GM12878 (cell line): ENCODE measurements around the gene GHDC. TPM values are rescaled to one million over a fixed set of nuclear protein-coding genes. Genes with fewer than 3 reads are reported as not detected.

ENCODE experiments used
- ATF7 ChIP-seq: fragments of 450-650 bp; IDR thresholded peaks from 2 replicates; pipeline ENCODE4 v1.6.1; 2016; ENCODE audit warnings: low read depth, mild to moderate bottlenecking
- CBFB ChIP-seq: IDR thresholded peaks from 2 replicates; pipeline ENCODE4 v1.6.1; 2016; ENCODE audit warnings: antibody characterized with exemption, low read depth
- GABPA ChIP-seq: IDR thresholded peaks from 2 replicates; pipeline ENCODE4 v1.6.1; 2014; ENCODE audit warnings: antibody characterized with exemption, low read depth, mild to moderate bottlenecking, inconsistent platforms
- MYC ChIP-seq: IDR thresholded peaks from 2 replicates; pipeline ENCODE4 v1.6.1; 2011; ENCODE audit warnings: mild to moderate bottlenecking, low read length, moderate library complexity, inconsistent platforms; ENCODE audit not compliant: insufficient read depth, insufficient replicate concordance, insufficient read length, severe bottlenecking
- NFYA ChIP-seq: IDR thresholded peaks from 2 replicates; pipeline ENCODE4 v1.6.1; 2011; ENCODE audit warnings: low read depth, mild to moderate bottlenecking, low read length, improper control_type of control experiment, borderline replicate concordance
- NFYB ChIP-seq: IDR thresholded peaks from 2 replicates; pipeline ENCODE4 v1.6.1; 2011; ENCODE audit warnings: low read depth, mild to moderate bottlenecking, low read length, improper control_type of control experiment, moderate library complexity; ENCODE audit not compliant: insufficient read depth
- NKRF ChIP-seq: fragments of 450-650 bp; conservative IDR thresholded peaks from 2 replicates; pipeline ENCODE4 v1.6.1; 2017; ENCODE audit warnings: mild to moderate bottlenecking, moderate library complexity
- NR2F1 ChIP-seq: fragments of 450-650 bp; conservative IDR thresholded peaks from 2 replicates; pipeline ENCODE4 v1.6.1; 2017; ENCODE audit warnings: mild to moderate bottlenecking
- NRF1 ChIP-seq: conservative IDR thresholded peaks from 2 replicates; pipeline ENCODE4 v1.6.1; 2011; ENCODE audit warnings: mild to moderate bottlenecking, low read depth, low read length, improper control_type of control experiment
- POLR2A ChIP-seq: IDR thresholded peaks from 2 replicates; pipeline ENCODE4 v1.6.1; 2011; ENCODE audit warnings: low read depth, mild to moderate bottlenecking, low read length
- POLR2AphosphoS2 ChIP-seq: IDR thresholded peaks from 2 replicates; pipeline ENCODE4 v1.6.1; 2011; ENCODE audit warnings: low read depth, mild to moderate bottlenecking, low read length, improper control_type of control experiment, moderate library complexity
- POLR2AphosphoS5 ChIP-seq: IDR thresholded peaks from 2 replicates; pipeline ENCODE4 v1.6.1; 2011; ENCODE audit warnings: mild to moderate bottlenecking, low read length, inconsistent platforms
- PRDM15 ChIP-seq: fragments of 450-650 bp; formaldehyde crosslinking; IDR thresholded peaks from 2 replicates; pipeline ENCODE4 v1.4.0; 2020; ENCODE audit warnings: mild to moderate bottlenecking, moderate library complexity
- RELA ChIP-seq: fragments of 450-650 bp; IDR thresholded peaks from 2 replicates; pipeline ENCODE4 v1.8.0; 2014; ENCODE audit warnings: borderline replicate concordance; ENCODE audit not compliant: partially characterized antibody
- RUNX3 ChIP-seq: IDR thresholded peaks from 2 replicates; pipeline ENCODE4 v1.6.1; 2012; ENCODE audit warnings: low read length, inconsistent platforms
- SPI1 ChIP-seq: IDR thresholded peaks from 2 replicates; pipeline ENCODE4 v1.6.1; 2011; ENCODE audit warnings: low read depth, mild to moderate bottlenecking, low read length, moderate library complexity, borderline replicate concordance; ENCODE audit not compliant: insufficient read depth
- SUZ12 ChIP-seq: fragments of 200-600 bp; sonication (generic); IDR thresholded peaks from one replicate; pipeline ENCODE4 v1.6.1; 2018; ENCODE audit warnings: antibody characterized with exemption, mild to moderate bottlenecking; ENCODE audit not compliant: unreplicated experiment
- WRNIP1 ChIP-seq: IDR thresholded peaks from 2 replicates; pipeline ENCODE4 v1.6.1; 2011; ENCODE audit warnings: low read depth, low read length, improper control_type of control experiment, borderline replicate concordance
- YBX1 ChIP-seq: fragments of 450-650 bp; IDR thresholded peaks from 2 replicates; pipeline ENCODE4 v1.6.1; 2016; ENCODE audit warnings: antibody characterized with exemption
- YY1 ChIP-seq: IDR thresholded peaks from 2 replicates; pipeline ENCODE4 v1.6.1; 2011; ENCODE audit warnings: low read depth, mild to moderate bottlenecking, low read length
- polyA plus RNA-seq, 11 experiments: library from polyadenylated mRNA; depleted of rRNA in 4 of 11; unstranded in 6 of 11; stranded (reverse) in 5 of 11; fragments of >200 nt; fragmentation: Nextera tagmentation in 4 of 11; fragmentation: Illumina TruSeq in 1 of 11; extraction: Ambion mirVana in 4 of 11; extraction: Trizol in 1 of 11; gene quantifications; 1 replicate in 1 of 11; 2 replicates in 10 of 11; pipeline versions ENCODE4 v1.2.1 to v1.2.3, GENCODE V29; 2011 to 2016; ENCODE audit warnings: inconsistent platforms in 2 of 11, missing spikeins in 2 of 11, low read depth in 1 of 11
- total RNA-seq, 4 experiments: library from RNA; depleted of rRNA in 3 of 4; stranded (reverse); fragments of >200 nt in 3 of 4; fragmentation: Illumina TruSeq in 1 of 4; extraction: Trizol in 1 of 4; gene quantifications; 2 replicates each; pipeline versions ENCODE4 v1.2.1 to v1.2.3, GENCODE V29; 2013 to 2021
- TF ChIP-seq, protein P1 (sequence below): IDR thresholded peaks from 2 replicates; pipeline ENCODE4 v1.6.1; 2011; ENCODE audit warnings: borderline replicate concordance, low read depth, mild to moderate bottlenecking, moderate library complexity, low read length; ENCODE audit not compliant: insufficient read depth, poor library complexity, severe bottlenecking
- TF ChIP-seq, protein P2 (sequence below): IDR thresholded peaks from 2 replicates; pipeline ENCODE4 v1.6.1; 2011; ENCODE audit warnings: low read depth, low read length, improper control_type of control experiment, borderline replicate concordance

Gene GHDC
- total and polyA plus RNA-seq, 10 of the 15 experiments (the other 5 are each of a cell fraction or from before 2014, with no cell fraction given), result 0.72 to 20.6 (median 12.9) TPM

- TF ChIP-seq, protein P1, sequence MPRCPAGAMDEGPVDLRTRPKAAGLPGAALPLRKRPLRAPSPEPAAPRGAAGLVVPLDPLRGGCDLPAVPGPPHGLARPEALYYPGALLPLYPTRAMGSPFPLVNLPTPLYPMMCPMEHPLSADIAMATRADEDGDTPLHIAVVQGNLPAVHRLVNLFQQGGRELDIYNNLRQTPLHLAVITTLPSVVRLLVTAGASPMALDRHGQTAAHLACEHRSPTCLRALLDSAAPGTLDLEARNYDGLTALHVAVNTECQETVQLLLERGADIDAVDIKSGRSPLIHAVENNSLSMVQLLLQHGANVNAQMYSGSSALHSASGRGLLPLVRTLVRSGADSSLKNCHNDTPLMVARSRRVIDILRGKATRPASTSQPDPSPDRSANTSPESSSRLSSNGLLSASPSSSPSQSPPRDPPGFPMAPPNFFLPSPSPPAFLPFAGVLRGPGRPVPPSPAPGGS, result no peak
- no peak for TF ChIP-seq NFYA
- TF ChIP-seq NFYB, result no peak
- TF ChIP-seq CBFB, result 0 out of 2 replicates have a peak, but pooled peaks have one; percentile 23
- TF ChIP-seq POLR2AphosphoS5, result peak; percentile 77
- no peak for TF ChIP-seq PRDM15 (CRISPR knock-in tag)
- no peak for TF ChIP-seq SUZ12
- TF ChIP-seq GABPA, result peak; percentile 73; the same call in 1 of the 2 replicates
- TF ChIP-seq MYC, result no peak
- TF ChIP-seq, protein P2, sequence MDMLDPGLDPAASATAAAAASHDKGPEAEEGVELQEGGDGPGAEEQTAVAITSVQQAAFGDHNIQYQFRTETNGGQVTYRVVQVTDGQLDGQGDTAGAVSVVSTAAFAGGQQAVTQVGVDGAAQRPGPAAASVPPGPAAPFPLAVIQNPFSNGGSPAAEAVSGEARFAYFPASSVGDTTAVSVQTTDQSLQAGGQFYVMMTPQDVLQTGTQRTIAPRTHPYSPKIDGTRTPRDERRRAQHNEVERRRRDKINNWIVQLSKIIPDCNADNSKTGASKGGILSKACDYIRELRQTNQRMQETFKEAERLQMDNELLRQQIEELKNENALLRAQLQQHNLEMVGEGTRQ, result peak; percentile 26; the same call in 1 of the 2 replicates
- peak; percentile 67 for TF ChIP-seq RELA
- no peak for TF ChIP-seq RUNX3
- TF ChIP-seq WRNIP1, result no peak
- no peak for TF ChIP-seq YBX1
- peak; percentile 46; the same call in 1 of the 2 replicates for TF ChIP-seq YY1
- peak; percentile 74 for TF ChIP-seq POLR2A
- TF ChIP-seq NR2F1, result peak; percentile 57; the same call in 1 of the 2 replicates
- TF ChIP-seq POLR2AphosphoS2, result no peak
- TF ChIP-seq SPI1, result no peak
- TF ChIP-seq ATF7, result no peak
- no peak; the same call in 1 of the 2 replicates for TF ChIP-seq NKRF
- TF ChIP-seq NRF1, result no peak
Observed at GRCh38 chr17:42193969-42194899, at the start of gene GHDC (continued).
